Heart right ventricle (tissue), 16 donors: ENCODE results near the gene ANKS1B. TPM values are rescaled to one million over a fixed set of nuclear protein-coding genes. Genes with fewer than 3 reads are reported as not detected.

Experiments
- ATAC-seq, 8 donors: fragments of 200-7000 bp; cut with Tn5 transposase; one replicate each; pipeline ENCODE4 v1.9.1; 2020; ENCODE audit warnings: mild to moderate bottlenecking in 8 of 8, moderate library complexity in 8 of 8, moderate number of reproducible peaks in 1 of 8
- DNase-seq, 2 donors: peaks; one replicate each; pipeline ENCODE4 v3.0.0-alpha.2; 2020
- H3K27ac ChIP-seq, 10 donors: fragments of 200-600 bp; sonication (generic) in 2 of 10; one replicate each; pipeline versions ENCODE4 v1.5.0 to v1.8.0; 2020 to 2022; ENCODE audit warnings: mild to moderate bottlenecking in 3 of 10
- H3K27me3 ChIP-seq, 7 donors: fragments of 200-600 bp; one replicate each; pipeline ENCODE4 v1.8.0; 2021 to 2022; ENCODE audit warnings: mild to moderate bottlenecking in 2 of 7
- H3K36me3 ChIP-seq, 9 donors: fragments of 200-600 bp; sonication (generic) in 1 of 9; one replicate each; pipeline versions ENCODE4 v1.5.0 to v1.8.0; 2020 to 2022; ENCODE audit warnings: mild to moderate bottlenecking in 2 of 9
- H3K4me1 ChIP-seq, 9 donors: fragments of 200-600 bp; sonication (generic) in 1 of 9; one replicate each; pipeline versions ENCODE4 v1.5.0 to v1.8.0; 2020 to 2022; ENCODE audit warnings: mild to moderate bottlenecking in 4 of 9
- H3K4me3 ChIP-seq, 10 donors: fragments of 200-600 bp; sonication (generic) in 2 of 10; one replicate each; pipeline versions ENCODE4 v1.5.0 to v1.8.0; 2020 to 2022; ENCODE audit warnings: mild to moderate bottlenecking in 7 of 10, moderate library complexity in 2 of 10
- H3K9me3 ChIP-seq, 11 donors: fragments of 200-600 bp in 10 of 11; sonication (generic) in 2 of 11; one replicate each; pipeline versions ENCODE4 v1.5.0 to v1.8.0; 2013 to 2022; ENCODE audit warnings: mild to moderate bottlenecking in 2 of 11, control low read depth in 1 of 11, moderate library complexity in 1 of 11
- CTCF ChIP-seq, 9 donors: fragments of 200-600 bp; sonication (generic) in 2 of 9; IDR thresholded peaks; one replicate each; pipeline versions ENCODE4 v1.5.0 to v1.8.0; 2021 to 2022; ENCODE audit warnings: antibody characterized with exemption in 9 of 9, mild to moderate bottlenecking in 5 of 9, moderate library complexity in 1 of 9
- WGBS, 2 donors: extraction: QIAGEN DNeasy Blood & Tissue Kit; methylation state at CpG; one replicate each; pipeline ENCODE4 v1.1.7; 2013; ENCODE audit warnings: inconsistent platforms in 1 of 2; 5-methylcytosine and 5-hydroxymethylcytosine counted together
- intact Hi-C, 10 donors: fragments of 100-400 bp; cut with DNase I; formaldehyde crosslinking; loops; one replicate each; pipeline versions ENCODE4 v1.11.1 to v1.14.2; 2022
- polyA plus RNA-seq, 2 donors: library from polyadenylated mRNA; stranded (reverse); fragments of 200-250 nt; gene quantifications; one replicate each; pipeline ENCODE4 v1.2.3, GENCODE V29; 2013
- total RNA-seq, 10 donors: library from RNA; stranded (reverse); fragmentation: NEBNext Ultra II Directional in 3 of 10; extraction: Animal tissue kit (Norgen Biotek cat#: 25700) in 3 of 10; gene quantifications; one replicate each; pipeline versions ENCODE4 v1.2.1 to v1.2.4, GENCODE V29; 2021 to 2023
- donor health status: Arrhythmogenic right ventricular cardiomyopathy.
- donor health status: ischemic (EF 13 %, LVEDD 7.1; RV severe dilation, severe dysfunction).
- donor health status: healthy with polysubstance abuse.
- donor health status: DM: no; HTN: yes; CAD: no.
- donor health status: DM: no; HTN: no; CAD: no.
- donor health status: ischemic (EF 25% LVEDD 6.9; RV normal size, moderate dysfunction).
- donor health status: ischemic (EF 25% LVEDD 5.7; RV mildly dilated, moderate dysfunction).
- donor health status: healthy.
- donor health status: DM: yes; HTN: yes; CAD: no.
- donor health status: Ischemic cardiomyopathy.
- donor health status: ischemic (EF 35%, LVEDD 5.7; RV mildly dilated, moderate dysfunction).
- donor health status: nonischemic (EF 11% LVEDD 7.7; RV severe dilation, severe dysfunction).
- donor health status: DM: yes; HTN: yes; CAD: no.
- donor health status: PGD.
- donor health status: ischemic (EF 29% LVEDD 5.4; RV normal size, mild dysfunction).
- donor health status: nonischemic (EF 23%, LVEDD 6.1; RV moderate dilation, normal function).

Gene ANKS1B
- total and polyA plus RNA-seq, 12 donors, result 0.58 to 4.8 (median 1.8) TPM

GRCh38 chr12:99997806-99998205 lies 13.1 kb upstream of the ANKS1B start:
- 62 to 83% methylated on average over 1 of the region's 1 CpG for WGBS, 2 donors
- ATAC-seq (no peak), DNase-seq (no peak)
- intact Hi-C loops, result no loop called here
- Histone ChIP-seq H3K9me3 (peaks cover 0 to 25% (median 3%) of the 10 kb centered on the region in 11 donors), H3K4me3 (no peak overlapping the region), H3K36me3 (no peaks in the 10 kb centered on the region), H3K27me3 (no peaks in the 10 kb centered on the region), H3K27ac (no peak overlapping the region), H3K4me1 (no peaks in the 10 kb centered on the region)
- TF ChIP-seq CTCF (IDR thresholded peaks at IDR 0.05), result no peak

- Histone ChIP-seq H3K9me3 (peaks cover 0 to 25% (median 3%) of the 10 kb centered on the region in 11 donors), H3K27ac (no peak overlapping the region), H3K4me1 (no peaks in the 10 kb centered on the region), H3K27me3 (no peaks in the 10 kb centered on the region), H3K4me3 (no peak overlapping the region), H3K36me3 (no peaks in the 10 kb centered on the region)
- 81 to 84% methylated on average over 6 of the region's 6 CpGs for WGBS, 2 donors
- no peak for TF ChIP-seq CTCF (IDR thresholded peaks at IDR 0.05)
- no peak for ATAC-seq
- no peak for DNase-seq
- intact Hi-C loops, result no loop called here
Measured at GRCh38 chr12:99996095-99996494, 11.4 kb upstream of the ANKS1B start.

GRCh38 chr12:99985631-99986030 lies 895 bp upstream of the ANKS1B start:
- no peak for ATAC-seq
- peaks cover 0 to 52% (median 9%) of the 10 kb centered on the region in 7 donors for H3K27me3 ChIP-seq
- no peak overlapping the region for H3K27ac ChIP-seq
- peak overlapping the region in 8 of 10 donors; percentile 37 to 63 (median 58) for H3K4me3 ChIP-seq
- no peak for DNase-seq
- no peaks in the 10 kb centered on the region for H3K9me3 ChIP-seq
- 60 to 70% methylated on average over 3 of the region's 3 CpGs for WGBS, 2 donors
- intact Hi-C loops, result no loop called here
- H3K4me1 ChIP-seq, result peaks cover 0 to 10% (median 0%) of the 10 kb centered on the region in 9 donors
- H3K36me3 ChIP-seq, result no peaks in the 10 kb centered on the region
- TF ChIP-seq CTCF (IDR thresholded peaks at IDR 0.05), result no peak

DNA sequence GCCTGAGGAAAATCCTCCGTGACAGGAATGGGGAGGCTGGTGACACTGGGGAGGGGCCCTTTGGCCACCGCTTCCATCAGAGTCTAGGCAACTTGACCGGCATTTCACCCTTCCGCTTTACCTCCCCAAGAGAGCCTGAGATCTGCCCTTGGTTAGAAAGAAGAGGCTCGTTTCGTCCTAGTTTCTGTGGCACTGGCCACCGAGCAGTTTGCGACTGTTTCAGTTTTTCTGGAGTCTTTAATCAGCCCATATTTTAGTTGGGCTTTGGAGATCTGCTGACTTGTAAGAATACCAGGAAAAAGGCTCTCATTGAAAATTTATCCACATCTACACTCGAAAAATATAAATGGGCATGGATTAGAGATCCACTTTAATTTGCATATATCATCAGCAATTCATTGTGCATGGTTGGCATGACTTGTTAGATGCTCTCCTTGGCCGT lies 414 bp upstream of the ANKS1B start:
- Histone ChIP-seq H3K27ac (peak overlapping the region in 4 of 10 donors; percentile 9 to 58 (median 33)), H3K9me3 (no peaks in the 10 kb centered on the region), H3K4me1 (peaks cover 0 to 10% (median 0%) of the 10 kb centered on the region in 9 donors), H3K27me3 (peaks cover 0 to 52% (median 9%) of the 10 kb centered on the region in 7 donors), H3K36me3 (no peaks in the 10 kb centered on the region), H3K4me3 (peak overlapping the region in 9 of 10 donors; percentile 37 to 63 (median 58))
- intact Hi-C loops, result no loop called here
- DNase-seq (no peak), ATAC-seq (peak in 1 of 8 donors; percentile 19)
- TF ChIP-seq CTCF (IDR thresholded peaks at IDR 0.05), result no peak
- 3 to 4% methylated on average over 10 of the region's 10 CpGs for WGBS, 2 donors
